Activated T-helper 17 cell treated with anti-CD3 and anti-CD28 coated beads, Interleukin-2, amount 50 U/mL, for 72 hours (primary cell): ENCODE data around the gene LEAP2. TPM values are rescaled to one million over a fixed set of nuclear protein-coding genes. Genes with fewer than 3 reads are reported as not detected.

Experiments used
- ATAC-seq: fragments of 150-1000 bp; cut with Tn5 transposase; replicated peaks from 2 replicates; pipeline ENCODE4 v1.10.0; 2021; ENCODE audit warnings: mild to moderate bottlenecking, moderate library complexity
- H3K27ac Mint-ChIP-seq: one replicate; pipeline ENCODE4 v1.8.0; 2022; ENCODE audit warnings: mixed read lengths
- H3K27me3 Mint-ChIP-seq: one replicate; pipeline ENCODE4 v1.8.0; 2022; ENCODE audit warnings: mixed read lengths
- H3K36me3 Mint-ChIP-seq: one replicate; pipeline ENCODE4 v1.8.0; 2022; ENCODE audit warnings: low read depth, mild to moderate bottlenecking, mixed read lengths
- H3K4me1 Mint-ChIP-seq: one replicate; pipeline ENCODE4 v1.8.0; 2022; ENCODE audit warnings: mixed read lengths
- H3K4me3 Mint-ChIP-seq: one replicate; pipeline ENCODE4 v1.8.0; 2022; ENCODE audit warnings: mild to moderate bottlenecking, mixed read lengths
- H3K9me3 Mint-ChIP-seq: one replicate; pipeline ENCODE4 v1.8.0; 2022; ENCODE audit warnings: mixed read lengths
- total RNA-seq, 2 donors: library from RNA; stranded (reverse); gene quantifications; one replicate each; pipeline ENCODE4 v1.2.3, GENCODE V29; 2022

Gene LEAP2
- total RNA-seq, 2 donors from 2014 or later, result 1.8 to 2.9 TPM

- H3K4me1 Mint-ChIP-seq, result no peaks in the 10 kb centered on the region
- peaks cover 4% of the 10 kb centered on the region for H3K27me3 Mint-ChIP-seq
- H3K36me3 Mint-ChIP-seq, result no peaks in the 10 kb centered on the region
- no peak overlapping the region for H3K27ac Mint-ChIP-seq
- H3K9me3 Mint-ChIP-seq, result no peaks in the 10 kb centered on the region
- H3K4me3 Mint-ChIP-seq, result no peak overlapping the region
- ATAC-seq, result peak; percentile 63
Observed at GRCh38 chr5:132859889-132860437, 13.5 kb upstream of the LEAP2 start.

DNA sequence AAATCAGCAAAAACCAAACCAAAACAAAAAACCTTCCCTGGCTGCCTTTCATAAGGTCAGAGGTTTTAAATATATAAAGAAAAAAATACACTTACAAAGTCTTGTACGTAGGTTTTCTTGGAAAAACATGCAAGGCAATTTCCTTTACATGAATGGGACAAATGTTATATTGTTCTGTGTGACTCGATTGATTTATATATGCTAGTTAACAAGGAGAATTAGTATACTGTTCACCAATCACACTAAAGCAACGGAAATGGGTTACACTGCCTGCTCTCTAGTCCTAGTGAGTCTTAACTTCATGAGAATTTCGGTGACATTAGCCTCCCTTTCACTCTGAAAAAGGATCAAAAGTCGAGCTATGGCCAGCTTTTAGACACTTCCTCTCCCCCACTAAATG, 12.7 kb upstream of the LEAP2 start:
- no peaks in the 10 kb centered on the region for H3K4me1 Mint-ChIP-seq
- no peak overlapping the region for H3K4me3 Mint-ChIP-seq
- H3K27ac Mint-ChIP-seq, result no peak overlapping the region
- ATAC-seq, result no peak
- H3K27me3 Mint-ChIP-seq, result peaks cover 4% of the 10 kb centered on the region
- H3K36me3 Mint-ChIP-seq, result no peaks in the 10 kb centered on the region
- no peaks in the 10 kb centered on the region for H3K9me3 Mint-ChIP-seq

DNA sequence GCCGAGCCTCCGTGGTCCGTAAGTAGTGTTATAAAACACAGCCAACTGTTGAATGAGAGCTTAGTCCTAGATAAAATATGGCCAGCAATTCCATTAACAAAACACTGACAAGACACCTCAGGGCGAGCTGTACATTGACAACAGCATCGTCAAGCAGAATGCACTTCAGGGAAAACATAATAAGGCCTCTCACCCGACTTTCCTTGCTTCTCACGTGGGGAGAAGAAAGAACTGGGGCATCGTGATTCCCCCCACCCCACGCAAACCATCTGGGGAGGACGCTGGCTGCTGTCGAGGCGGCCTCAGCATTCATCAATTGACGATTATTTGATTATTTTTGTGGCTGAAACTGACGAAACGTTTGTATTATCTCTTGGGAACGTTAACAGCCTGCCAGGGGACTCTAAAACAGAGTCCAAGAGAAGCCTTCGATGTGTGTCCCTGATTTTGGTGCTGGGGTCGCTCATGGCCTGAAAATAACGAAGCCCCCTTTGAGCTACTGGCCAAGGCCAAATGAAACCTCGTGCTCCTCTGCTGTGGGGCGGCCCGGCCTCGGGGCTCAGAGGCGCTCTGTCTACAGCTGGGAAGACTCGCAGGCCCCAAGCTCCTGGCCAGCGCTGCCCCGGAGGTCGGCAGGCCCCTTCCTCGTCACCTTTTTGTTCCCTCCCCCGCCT, 7.7 kb upstream of the LEAP2 start:
- peak; percentile 40 for ATAC-seq
- peaks cover 43% of the 10 kb centered on the region for H3K36me3 Mint-ChIP-seq
- H3K9me3 Mint-ChIP-seq, result no peaks in the 10 kb centered on the region
- H3K4me1 Mint-ChIP-seq, result peaks cover 11% of the 10 kb centered on the region
- H3K27ac Mint-ChIP-seq, result peak overlapping the region; percentile 100
- H3K27me3 Mint-ChIP-seq, result no peaks in the 10 kb centered on the region
- peak overlapping the region; percentile 100 for H3K4me3 Mint-ChIP-seq

GRCh38 chr5:132866342-132867045, 7.0 kb upstream of the LEAP2 start, which contains the start of the genes GDF9 and UQCRQ:
GDF9 (minus strand) TSS chr5:132866469; CDS start chr5:132864533, 1,936 bp downstream.
UQCRQ (plus strand) TSS chr5:132866642; CDS start chr5:132866882, 240 bp downstream.
- H3K4me1 Mint-ChIP-seq, result peaks cover 11% of the 10 kb centered on the region
- H3K4me3 Mint-ChIP-seq, result peak within 1 kb of the TSS; percentile 100
- H3K36me3 Mint-ChIP-seq, result peaks cover 50% of the 10 kb centered on the region
- ATAC-seq, result peak; percentile 99
- H3K9me3 Mint-ChIP-seq, result no peaks in the 10 kb centered on the region
- H3K27ac Mint-ChIP-seq, result peak within 1 kb of the TSS; percentile 100
- H3K27me3 Mint-ChIP-seq, result no peaks in the 10 kb centered on the region

DNA sequence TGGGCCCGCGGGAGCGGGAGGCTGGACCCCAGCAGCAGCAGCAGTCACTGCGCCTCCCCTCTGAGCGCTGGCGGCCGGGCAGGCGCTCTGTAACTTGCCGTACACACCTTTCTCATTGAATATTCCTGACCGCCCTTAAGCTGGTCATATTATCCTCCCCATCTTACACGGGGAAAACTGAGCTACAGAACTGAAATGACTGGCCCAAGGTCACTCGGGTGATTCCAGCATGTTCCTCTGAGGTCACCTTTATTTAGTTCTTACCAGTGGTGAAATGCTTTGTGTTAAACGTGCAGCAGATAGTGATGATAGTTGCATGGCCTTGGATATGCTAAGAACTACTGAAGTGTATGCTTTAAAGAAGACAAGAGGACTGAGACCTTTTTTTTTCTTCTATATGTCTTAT, 6.4 kb upstream of the LEAP2 start:
- no peaks in the 10 kb centered on the region for H3K9me3 Mint-ChIP-seq
- H3K27me3 Mint-ChIP-seq, result no peaks in the 10 kb centered on the region
- ATAC-seq, result no peak

DNA sequence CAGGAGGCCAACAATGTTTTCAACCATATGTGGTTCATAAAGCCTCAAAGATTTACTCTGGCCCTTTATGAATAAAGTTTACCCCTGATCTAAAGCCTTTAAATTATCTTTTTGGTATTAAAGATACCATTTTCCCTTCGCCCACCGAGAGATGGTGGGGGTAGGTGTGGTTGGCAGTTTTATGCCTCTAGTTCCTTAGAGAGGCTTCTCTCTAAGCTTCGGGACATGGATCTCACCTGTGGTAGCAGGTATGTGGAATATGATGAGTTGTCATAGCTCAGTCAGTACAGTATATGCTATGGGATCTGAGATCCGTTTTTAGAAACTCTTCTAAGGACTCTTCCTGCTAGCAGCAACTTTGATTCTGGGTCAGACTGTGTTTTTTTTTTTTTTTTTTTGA, 4.7 kb upstream of the LEAP2 start:
- H3K4me3 Mint-ChIP-seq, result peak overlapping the region; percentile 100
- ATAC-seq, result no peak

More for the DNA sequence above, 6.4 kb upstream of the LEAP2 start:
- peaks cover 11% of the 10 kb centered on the region for H3K4me1 Mint-ChIP-seq
- H3K36me3 Mint-ChIP-seq, result peaks cover 56% of the 10 kb centered on the region
- peak overlapping the region; percentile 100 for H3K4me3 Mint-ChIP-seq
- H3K27ac Mint-ChIP-seq, result peak overlapping the region; percentile 100

GRCh38 chr5:132870801-132871200, 2.7 kb upstream of the LEAP2 start:
- H3K36me3 Mint-ChIP-seq, result peaks cover 88% of the 10 kb centered on the region

More for the DNA sequence above, 4.7 kb upstream of the LEAP2 start:
- H3K36me3 Mint-ChIP-seq, result peaks cover 70% of the 10 kb centered on the region
- no peaks in the 10 kb centered on the region for H3K27me3 Mint-ChIP-seq
- H3K9me3 Mint-ChIP-seq, result no peaks in the 10 kb centered on the region
- peaks cover 17% of the 10 kb centered on the region for H3K4me1 Mint-ChIP-seq
- peak overlapping the region; percentile 76 for H3K27ac Mint-ChIP-seq

GRCh38 chr5:132871459-132872284, 1.8 kb upstream of the LEAP2 start:
- H3K27ac Mint-ChIP-seq, result peak overlapping the region; percentile 65
- H3K9me3 Mint-ChIP-seq, result no peaks in the 10 kb centered on the region
- H3K36me3 Mint-ChIP-seq, result peaks cover 83% of the 10 kb centered on the region
- H3K27me3 Mint-ChIP-seq, result no peaks in the 10 kb centered on the region
- peaks cover 11% of the 10 kb centered on the region for H3K4me1 Mint-ChIP-seq
- no peak for ATAC-seq
- no peak overlapping the region for H3K4me3 Mint-ChIP-seq

More at GRCh38 chr5:132870801-132871200, 2.7 kb upstream of the LEAP2 start:
- peak overlapping the region; percentile 65 for H3K27ac Mint-ChIP-seq
- H3K9me3 Mint-ChIP-seq, result no peaks in the 10 kb centered on the region
- H3K4me1 Mint-ChIP-seq, result peaks cover 17% of the 10 kb centered on the region
- no peaks in the 10 kb centered on the region for H3K27me3 Mint-ChIP-seq
- H3K4me3 Mint-ChIP-seq, result no peak overlapping the region
- no peak for ATAC-seq

DNA sequence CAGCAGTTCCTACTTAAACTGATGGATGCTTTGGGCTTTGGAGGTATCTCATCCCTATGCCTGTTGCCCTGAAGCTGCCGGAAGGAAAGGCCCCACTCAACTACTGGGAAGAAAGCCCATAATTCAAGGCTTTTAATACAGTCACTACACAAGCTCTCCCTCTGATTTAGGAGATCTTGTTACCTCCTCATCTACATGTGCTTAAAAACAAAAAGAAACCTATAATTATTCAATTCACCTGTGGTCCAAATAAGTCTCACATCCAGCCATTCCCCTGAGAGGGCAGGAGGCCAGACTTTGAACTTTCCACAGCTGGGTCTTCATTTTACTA, 715 bp upstream of the LEAP2 start:
- Mint-ChIP-seq H3K9me3 (no peaks in the 10 kb centered on the region), H3K36me3 (peaks cover 76% of the 10 kb centered on the region), H3K4me1 (peaks cover 6% of the 10 kb centered on the region), H3K4me3 (no peak overlapping the region), H3K27me3 (no peaks in the 10 kb centered on the region), H3K27ac (peak overlapping the region; percentile 52)
- no peak for ATAC-seq

- peak overlapping the region; percentile 73 for H3K27ac Mint-ChIP-seq
- peaks cover 6% of the 10 kb centered on the region for H3K4me1 Mint-ChIP-seq
- peaks cover 76% of the 10 kb centered on the region for H3K36me3 Mint-ChIP-seq
- no peak for ATAC-seq
- H3K27me3 Mint-ChIP-seq, result no peaks in the 10 kb centered on the region
- H3K9me3 Mint-ChIP-seq, result no peaks in the 10 kb centered on the region
- H3K4me3 Mint-ChIP-seq, result no peak overlapping the region
Observed at GRCh38 chr5:132873930-132874271, 433 bp downstream of the LEAP2 start.

DNA sequence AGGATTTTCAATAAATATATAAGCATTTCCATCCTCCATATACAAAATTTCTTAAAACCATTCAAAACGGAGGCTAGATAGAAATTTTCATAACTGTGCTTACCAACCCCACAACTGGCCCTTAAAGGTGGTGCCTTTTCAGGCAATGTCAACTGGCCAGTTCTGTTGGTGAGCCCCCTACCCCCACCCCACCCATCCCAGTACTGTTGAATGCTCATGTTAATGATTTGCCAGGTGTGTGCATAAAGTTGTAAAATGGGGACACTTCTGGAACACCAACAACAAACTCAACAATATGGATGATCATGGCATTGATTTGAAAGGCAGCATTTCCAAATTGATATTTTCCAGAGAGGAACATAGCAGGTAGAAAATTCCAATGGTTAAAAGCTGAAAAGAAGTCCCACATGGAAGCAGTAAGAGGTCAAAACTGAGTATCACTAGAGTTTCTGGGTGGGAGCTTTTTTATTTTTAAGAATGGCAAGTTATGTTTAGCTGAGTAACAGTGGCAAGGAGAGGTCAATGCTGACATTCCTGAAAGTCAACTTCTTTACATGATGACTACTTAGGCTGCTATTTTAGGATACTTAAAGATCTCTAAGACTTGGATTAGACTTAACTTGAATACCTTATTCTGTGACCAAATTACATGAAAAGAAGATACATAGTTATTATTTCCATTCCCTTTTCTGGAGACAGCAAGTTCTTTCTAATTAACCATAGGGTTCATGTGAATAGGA, 2.7 kb downstream of the LEAP2 start:
- peaks cover 6% of the 10 kb centered on the region for H3K4me1 Mint-ChIP-seq
- H3K27ac Mint-ChIP-seq, result no peak overlapping the region
- H3K27me3 Mint-ChIP-seq, result no peaks in the 10 kb centered on the region
- H3K4me3 Mint-ChIP-seq, result no peak overlapping the region
- H3K36me3 Mint-ChIP-seq, result peaks cover 76% of the 10 kb centered on the region
- ATAC-seq, result no peak
- H3K9me3 Mint-ChIP-seq, result no peaks in the 10 kb centered on the region

DNA sequence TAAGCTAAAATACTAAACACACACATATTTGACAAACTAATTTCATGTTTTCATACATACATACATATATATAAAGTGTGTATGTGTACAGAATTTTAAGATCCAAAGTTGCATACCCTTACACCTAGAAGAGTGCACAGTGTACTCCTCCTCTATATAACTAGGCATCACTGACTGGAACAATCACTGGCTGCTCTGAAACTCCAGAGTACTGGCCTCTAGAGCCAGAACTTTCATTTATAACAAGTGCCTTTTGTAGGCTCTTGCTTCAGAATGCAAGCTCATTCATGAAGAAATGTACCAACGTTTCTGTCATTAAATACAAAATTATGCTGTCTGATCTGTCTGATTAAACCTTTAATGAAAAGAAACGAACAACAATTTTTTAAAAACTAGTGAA, 4.0 kb downstream of the LEAP2 start:
- no peaks in the 10 kb centered on the region for H3K27me3 Mint-ChIP-seq
- ATAC-seq, result no peak
- H3K36me3 Mint-ChIP-seq, result peaks cover 76% of the 10 kb centered on the region
- no peak overlapping the region for H3K27ac Mint-ChIP-seq
- H3K4me3 Mint-ChIP-seq, result no peak overlapping the region
- H3K4me1 Mint-ChIP-seq, result peaks cover 3% of the 10 kb centered on the region
- H3K9me3 Mint-ChIP-seq, result no peaks in the 10 kb centered on the region

DNA sequence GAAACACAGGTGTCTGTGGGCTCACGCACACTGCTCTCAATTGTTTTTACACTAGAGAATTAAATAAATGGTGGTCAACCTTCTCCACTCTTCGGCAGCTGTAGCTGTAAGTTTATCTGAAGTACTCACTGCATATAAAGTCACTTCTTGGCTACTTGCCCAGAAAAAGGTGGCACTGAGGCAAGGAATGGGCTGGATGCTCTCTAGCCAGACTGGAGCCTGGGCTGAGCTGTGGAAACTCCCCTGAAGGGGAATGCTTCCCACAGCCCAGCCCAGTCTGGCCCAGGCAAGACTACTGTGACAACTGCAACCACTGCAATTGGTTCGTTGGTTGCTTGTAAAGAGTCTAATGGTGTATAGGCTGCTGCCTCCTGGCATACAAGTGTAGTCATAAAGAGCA, 4.5 kb downstream of the LEAP2 start:
- Mint-ChIP-seq H3K9me3 (no peaks in the 10 kb centered on the region), H3K27me3 (no peaks in the 10 kb centered on the region), H3K4me3 (no peak overlapping the region), H3K36me3 (peaks cover 76% of the 10 kb centered on the region), H3K27ac (peak overlapping the region; percentile 18), H3K4me1 (no peaks in the 10 kb centered on the region)
- no peak for ATAC-seq
